Measurements from ENCODE around the gene AOX1.
"Not testable (repeated sequence)": the region's sequence is repeated elsewhere in the genome, so short reads cannot be mapped to it uniquely, and the experiment has no call there.

Gene AOX1

GRCh38 chr2:200585730-200586643 is at the start of gene AOX1:
AOX1 (plus strand) TSS chr2:200586014; CDS start chr2:200586109, 95 bp downstream.
- DNase-seq: no peak

GRCh38 chr2:200538139-200538538 is 47.7 kb upstream of the AOX1 start:
- DNase-seq: no peak

- no peak for DNase-seq
These were observed 45.0 kb upstream of the AOX1 start for GRCh38 chr2:200540793-200541192.

- DNase-seq: not testable (repeated sequence)
These were observed 19.2 kb upstream of the AOX1 start for GRCh38 chr2:200566596-200566995.

- no peak for DNase-seq
These were observed 17.9 kb upstream of the AOX1 start for GRCh38 chr2:200567932-200568331.

- DNase-seq: no peak
These were observed 9.9 kb upstream of the AOX1 start for GRCh38 chr2:200575957-200576356.

GRCh38 chr2:200577027-200577426 is 8.8 kb upstream of the AOX1 start:
- no peak for DNase-seq

- DNase-seq: peak; percentile 39
These were observed 7.0 kb upstream of the AOX1 start for GRCh38 chr2:200578778-200579177.

GRCh38 chr2:200584639-200585038 is 1.2 kb upstream of the AOX1 start:
- no peak for DNase-seq

GRCh38 chr2:200585340-200585729 is 479 bp upstream of the AOX1 start:
- DNase-seq: no peak

- no peak for DNase-seq
These were observed 796 bp downstream of the AOX1 start for GRCh38 chr2:200586644-200586975.

- DNase-seq: no peak
These were observed 1.3 kb downstream of the AOX1 start for GRCh38 chr2:200587007-200587616.

- no peak for DNase-seq
These were observed 2.4 kb downstream of the AOX1 start for GRCh38 chr2:200588076-200588678.

- DNase-seq: no peak
These were observed 4.3 kb downstream of the AOX1 start for GRCh38 chr2:200590090-200590489.

- no peak for DNase-seq
These were observed 5.5 kb downstream of the AOX1 start for GRCh38 chr2:200591308-200591707.

- DNase-seq: peak; percentile 33
These were observed 6.7 kb downstream of the AOX1 start for GRCh38 chr2:200592406-200593075.

- no peak for DNase-seq
These were observed 8.1 kb downstream of the AOX1 start for GRCh38 chr2:200593905-200594304.

GRCh38 chr2:200595913-200596312 is 10.1 kb downstream of the AOX1 start:
- no peak for DNase-seq

- no peak for DNase-seq
These were observed 11.2 kb downstream of the AOX1 start for GRCh38 chr2:200596774-200597570.

- DNase-seq: no peak
These were observed 13.4 kb downstream of the AOX1 start for GRCh38 chr2:200599206-200599605.

GRCh38 chr2:200600549-200601225 is 14.9 kb downstream of the AOX1 start:
- DNase-seq: no peak

GRCh38 chr2:200602584-200602983 is 16.8 kb downstream of the AOX1 start:
- DNase-seq: no peak
